Activated CD4-positive, alpha-beta T cell treated with anti-CD3 and anti-CD28 coated beads for 36 hours (primary cell): ENCODE data around the gene RAD51B. TPM values are rescaled to one million over a fixed set of nuclear protein-coding genes. Genes with fewer than 3 reads are reported as not detected.

Experiments
- ATAC-seq: fragments of 200-7000 bp; cut with Tn5 transposase; one replicate; pipeline ENCODE4 v1.10.0; 2021; ENCODE audit warnings: mild to moderate bottlenecking, moderate library complexity
- CTCF ChIA-PET: fragments of 350-600 bp; sonication (Branson Sonifier 250); formaldehyde crosslinking; loops from one replicate; lab custom pipeline; 2021; ENCODE audit warnings: antibody characterized with exemption; lab: Charles Lee
- POLR2A ChIA-PET: fragments of 350-600 bp; sonication (Branson Sonifier 250); formaldehyde crosslinking; loops from one replicate; lab custom pipeline; 2021; ENCODE audit warnings: antibody characterized with exemption, inconsistent platforms; lab: Charles Lee
- DNase-seq: peaks from one replicate; pipeline ENCODE4 v3.0.0-alpha.2; 2020
- H3K27ac Mint-ChIP-seq: one replicate; pipeline ENCODE4 v1.8.0; 2021; ENCODE audit warnings: mixed read lengths
- H3K27me3 Mint-ChIP-seq: one replicate; pipeline ENCODE4 v1.8.0; 2021; ENCODE audit warnings: mixed read lengths
- H3K36me3 Mint-ChIP-seq: one replicate; pipeline ENCODE4 v1.8.0; 2021; ENCODE audit warnings: low read depth, mixed read lengths
- H3K4me1 Mint-ChIP-seq: one replicate; pipeline ENCODE4 v1.8.0; 2021; ENCODE audit warnings: mixed read lengths
- H3K4me3 Mint-ChIP-seq: one replicate; pipeline ENCODE4 v1.8.0; 2021; ENCODE audit warnings: mild to moderate bottlenecking, moderate library complexity, mixed read lengths
- H3K9me3 Mint-ChIP-seq: one replicate; pipeline ENCODE4 v1.8.0; 2021; ENCODE audit warnings: low read depth, mixed read lengths
- intact Hi-C, 2 experiments: fragments of 100-400 bp; cut with DNase I in 1 of 2; cut with micrococcal nuclease in 1 of 2; formaldehyde crosslinking; loops; one replicate each; pipeline versions ENCODE4 v1.14.2 to v1.15.1; 2022 to 2024; cut with DNase I, micrococcal nuclease
- total RNA-seq, 2 experiments: library from RNA; stranded (reverse); gene quantifications; one replicate each; pipeline ENCODE4 v1.2.3, GENCODE V29; 2021

RAD51B gene
- total RNA-seq, 2 experiments from 2014 or later: 26.4 to 39.9 TPM

GRCh38 chr14:68682166-68683103, 862.9 kb downstream of the RAD51B start:
- peak overlapping the region; percentile 33 for H3K4me3 Mint-ChIP-seq
- CTCF ChIA-PET: interaction anchor here (0.7 to 1.2 kb wide), 3 partner anchors 28 to 134 kb away, joined by 3 to 7 read pairs (median 3); no protein-coding TSS in a partner anchor
- H3K27me3 Mint-ChIP-seq: no peaks in the 10 kb centered on the region
- intact Hi-C loops: no loop called here
- peak overlapping the region; percentile 90 for H3K27ac Mint-ChIP-seq
- DNase-seq (peak; percentile 63), ATAC-seq (peak; percentile 35)
- no peaks in the 10 kb centered on the region for H3K36me3 Mint-ChIP-seq
- peaks cover 64% of the 10 kb centered on the region for H3K4me1 Mint-ChIP-seq
- no peaks in the 10 kb centered on the region for H3K9me3 Mint-ChIP-seq
- POLR2A ChIA-PET: interaction anchor here (0.5 to 0.7 kb wide), 3 partner anchors 19 to 1084 kb away, joined by 3 to 9 read pairs (median 4); partner anchors contain the start of gene SRSF5

- Mint-ChIP-seq H3K4me3 (peak overlapping the region; percentile 33), H3K27ac (peak overlapping the region; percentile 90), H3K27me3 (no peaks in the 10 kb centered on the region), H3K9me3 (no peaks in the 10 kb centered on the region), H3K4me1 (peaks cover 60% of the 10 kb centered on the region), H3K36me3 (no peaks in the 10 kb centered on the region)
- no peak for ATAC-seq
- POLR2A ChIA-PET: interaction anchor here (0.7 kb wide), 1 partner anchor 136 kb away, joined by 9 read pairs; no protein-coding TSS in a partner anchor
- DNase-seq: no peak
- intact Hi-C loops: no loop called here
- CTCF ChIA-PET: interaction anchor here (0.7 to 1.2 kb wide), 3 partner anchors 27 to 106 kb away, joined by 3 to 7 read pairs (median 3); no protein-coding TSS in a partner anchor
Observed at GRCh38 chr14:68683326-68683725, 863.7 kb downstream of the RAD51B start.

- ChIA-PET CTCF (interaction anchor here (0.7 to 2.3 kb wide), 9 partner anchors 9 to 436 kb away, joined by 3 to 16 read pairs (median 3); no protein-coding TSS in a partner anchor), POLR2A (interaction anchor here (1.0 to 1.5 kb wide), 6 partner anchors 21 to 111 kb away, joined by 3 to 13 read pairs (median 4); partner anchors contain the start of gene ZFP36L1)
- Mint-ChIP-seq H3K27me3 (no peaks in the 10 kb centered on the region), H3K36me3 (no peaks in the 10 kb centered on the region), H3K9me3 (no peaks in the 10 kb centered on the region), H3K27ac (peak overlapping the region; percentile 81), H3K4me3 (peak overlapping the region; percentile 31), H3K4me1 (peaks cover 59% of the 10 kb centered on the region)
- ATAC-seq: no peak
- no peak for DNase-seq
- intact Hi-C loops: loop anchor here (1.0 to 5.0 kb wide), 12 partner anchors 20 to 474 kb away; partner anchors contain the start of gene ZFP36L1 (in 1 of the 2)
Observed at GRCh38 chr14:68684466-68685418, 865.2 kb downstream of the RAD51B start.

GRCh38 chr14:68685419-68686204, 866.0 kb downstream of the RAD51B start:
- ChIA-PET CTCF (interaction anchor here (0.7 to 2.3 kb wide), 11 partner anchors 8 to 741 kb away, joined by 3 to 16 read pairs (median 4); no protein-coding TSS in a partner anchor), POLR2A (interaction anchor here (0.7 to 1.5 kb wide), 6 partner anchors 8 to 110 kb away, joined by 3 to 13 read pairs (median 4); partner anchors contain the start of gene ZFP36L1)
- H3K36me3 Mint-ChIP-seq: no peaks in the 10 kb centered on the region
- H3K4me3 Mint-ChIP-seq: peak overlapping the region; percentile 31
- intact Hi-C loops: loop anchor here (1.0 to 5.0 kb wide), 12 partner anchors 21 to 475 kb away; partner anchors contain the start of gene ZFP36L1 (in 1 of the 2)
- no peaks in the 10 kb centered on the region for H3K27me3 Mint-ChIP-seq
- DNase-seq (peak; percentile 86), ATAC-seq (peak; percentile 87)
- peaks cover 57% of the 10 kb centered on the region for H3K4me1 Mint-ChIP-seq
- peak overlapping the region; percentile 81 for H3K27ac Mint-ChIP-seq
- H3K9me3 Mint-ChIP-seq: no peaks in the 10 kb centered on the region

- intact Hi-C loops: loop anchor here (5.0 kb wide), 2 partner anchors 46 to 399 kb away; no protein-coding TSS in a partner anchor
- Mint-ChIP-seq H3K27me3 (no peaks in the 10 kb centered on the region), H3K36me3 (no peaks in the 10 kb centered on the region), H3K4me3 (peak overlapping the region; percentile 7), H3K9me3 (no peaks in the 10 kb centered on the region), H3K4me1 (peaks cover 55% of the 10 kb centered on the region), H3K27ac (peak overlapping the region; percentile 81)
- ATAC-seq: no peak
- POLR2A ChIA-PET: interaction anchor here (1.1 to 1.5 kb wide), 3 partner anchors 23 to 107 kb away, joined by 3 to 13 read pairs (median 6); partner anchors contain the start of gene ZFP36L1
- no peak for DNase-seq
- CTCF ChIA-PET: interaction anchor here (0.9 to 2.3 kb wide), 6 partner anchors 8 to 742 kb away, joined by 3 to 16 read pairs (median 4); no protein-coding TSS in a partner anchor
Observed at GRCh38 chr14:68686205-68686465, 866.6 kb downstream of the RAD51B start.

- Mint-ChIP-seq H3K4me1 (peaks cover 49% of the 10 kb centered on the region), H3K4me3 (no peak overlapping the region)
- intact Hi-C loops: loop anchor here (5.0 kb wide), 2 partner anchors 46 to 399 kb away; no protein-coding TSS in a partner anchor
Observed at GRCh38 chr14:68686724-68687123, 867.1 kb downstream of the RAD51B start.

GRCh38 chr14:68687746-68688145, 868.2 kb downstream of the RAD51B start:
- ATAC-seq (no peak), DNase-seq (no peak)
- no peaks in the 10 kb centered on the region for H3K9me3 Mint-ChIP-seq
- H3K36me3 Mint-ChIP-seq: no peaks in the 10 kb centered on the region
- no peak overlapping the region for H3K27ac Mint-ChIP-seq
- ChIA-PET POLR2A (no interaction called here), CTCF (interaction anchor here (0.6 to 1.1 kb wide), 3 partner anchors 11 to 195 kb away, joined by 3 read pairs; no protein-coding TSS in a partner anchor)
- peaks cover 39% of the 10 kb centered on the region for H3K4me1 Mint-ChIP-seq
- no peak overlapping the region for H3K4me3 Mint-ChIP-seq
- intact Hi-C loops: loop anchor here (5.0 kb wide), 2 partner anchors 45 to 400 kb away; no protein-coding TSS in a partner anchor
- H3K27me3 Mint-ChIP-seq: no peaks in the 10 kb centered on the region

More at GRCh38 chr14:68686724-68687123, 867.1 kb downstream of the RAD51B start:
- no peaks in the 10 kb centered on the region for H3K27me3 Mint-ChIP-seq
- ATAC-seq (no peak), DNase-seq (no peak)
- peak overlapping the region; percentile 77 for H3K27ac Mint-ChIP-seq
- ChIA-PET POLR2A (no interaction called here), CTCF (interaction anchor here (1.0 to 2.3 kb wide), 2 partner anchors 102 to 742 kb away, joined by 3 to 16 read pairs; no protein-coding TSS in a partner anchor)
- H3K36me3 Mint-ChIP-seq: no peaks in the 10 kb centered on the region
- H3K9me3 Mint-ChIP-seq: no peaks in the 10 kb centered on the region

GRCh38 chr14:68688872-68689371, 869.3 kb downstream of the RAD51B start:
- Mint-ChIP-seq H3K27ac (no peak overlapping the region), H3K4me1 (peaks cover 27% of the 10 kb centered on the region), H3K4me3 (no peak overlapping the region), H3K9me3 (no peaks in the 10 kb centered on the region), H3K36me3 (no peaks in the 10 kb centered on the region), H3K27me3 (no peaks in the 10 kb centered on the region)
- ChIA-PET POLR2A (no interaction called here), CTCF (interaction anchor here (0.6 to 1.1 kb wide), 2 partner anchors 12 to 367 kb away, joined by 3 to 4 read pairs; no protein-coding TSS in a partner anchor)
- peak; percentile 30 for DNase-seq
- intact Hi-C loops: loop anchor here (5.0 kb wide), 2 partner anchors 43 to 402 kb away; no protein-coding TSS in a partner anchor
- ATAC-seq: no peak

GRCh38 chr14:68689511-68689910, 869.9 kb downstream of the RAD51B start:
- intact Hi-C loops: loop anchor here (5.0 kb wide), 2 partner anchors 43 to 402 kb away; no protein-coding TSS in a partner anchor
- no peak overlapping the region for H3K4me3 Mint-ChIP-seq
- no peak overlapping the region for H3K27ac Mint-ChIP-seq
- no peaks in the 10 kb centered on the region for H3K9me3 Mint-ChIP-seq
- CTCF ChIA-PET: no interaction called here
- H3K36me3 Mint-ChIP-seq: no peaks in the 10 kb centered on the region
- DNase-seq (no peak), ATAC-seq (no peak)
- peaks cover 23% of the 10 kb centered on the region for H3K4me1 Mint-ChIP-seq
- POLR2A ChIA-PET: no interaction called here
- no peaks in the 10 kb centered on the region for H3K27me3 Mint-ChIP-seq
